HG03280 (cell line): ENCODE measurements around the gene HLTF.

Experiments
- ATAC-seq: cut with Tn5 transposase; IDR thresholded peaks from one replicate; pipeline ENCODE4 v1.9.1; 2021; ENCODE audit warnings: mild to moderate bottlenecking, moderate library complexity; ENCODE audit not compliant: unreplicated experiment

Gene HLTF

GRCh38 chr3:149087208-149087607 lies 875 bp upstream of the HLTF start:
- no peak for ATAC-seq

- peak; percentile 36 for ATAC-seq
These were observed 503 bp downstream of the HLTF start for GRCh38 chr3:149085828-149086231.

GRCh38 chr3:149081772-149082171 lies 4.6 kb downstream of the HLTF start:
- no peak for ATAC-seq

- no peak for ATAC-seq
These were observed 5.6 kb downstream of the HLTF start for GRCh38 chr3:149080699-149081091.

- no peak for ATAC-seq
These were observed 6.2 kb downstream of the HLTF start for GRCh38 chr3:149080011-149080698.

- no peak for ATAC-seq
These were observed 8.7 kb downstream of the HLTF start for GRCh38 chr3:149077628-149078027.

- ATAC-seq: no peak
These were observed 18.4 kb downstream of the HLTF start for GRCh38 chr3:149067883-149068282.

GRCh38 chr3:149061776-149062175 lies 24.6 kb downstream of the HLTF start:
- ATAC-seq: no peak

- ATAC-seq: peak; percentile 74
These were observed 27.7 kb downstream of the HLTF start for GRCh38 chr3:149058602-149059001.

- no peak for ATAC-seq
These were observed 28.1 kb downstream of the HLTF start for GRCh38 chr3:149058198-149058597.

- ATAC-seq: no peak
These were observed 30.8 kb downstream of the HLTF start for GRCh38 chr3:149055575-149055974.

GRCh38 chr3:149044339-149045083 lies 41.8 kb downstream of the HLTF start:
- ATAC-seq: no peak

- ATAC-seq: peak; percentile 89
These were observed 43.4 kb downstream of the HLTF start for GRCh38 chr3:149042789-149043386.

GRCh38 chr3:149038322-149038721 lies 48.0 kb downstream of the HLTF start:
- ATAC-seq: no peak

- ATAC-seq: no peak
These were observed 48.6 kb downstream of the HLTF start for GRCh38 chr3:149037684-149038083.

GRCh38 chr3:149031096-149031495 lies 55.2 kb downstream of the HLTF start:
- ATAC-seq: no peak

- ATAC-seq: no peak
These were observed 59.6 kb downstream of the HLTF start for GRCh38 chr3:149026718-149027117.

GRCh38 chr3:149023951-149024350 lies 62.4 kb downstream of the HLTF start:
- ATAC-seq: no peak

- ATAC-seq: no peak
These were observed 64.5 kb downstream of the HLTF start for GRCh38 chr3:149021830-149022229.

- ATAC-seq: no peak
These were observed 65.5 kb downstream of the HLTF start for GRCh38 chr3:149020839-149021252.

GRCh38 chr3:149020196-149020838 lies 66.0 kb downstream of the HLTF start:
- no peak for ATAC-seq

GRCh38 chr3:149019580-149019979 lies 66.8 kb downstream of the HLTF start:
- no peak for ATAC-seq
